ENCODE results near the gene KLHL24. TPM values are rescaled to one million over a fixed set of nuclear protein-coding genes. Genes with fewer than 3 reads are reported as not detected.
"Not testable (repeated sequence)": the region's sequence is repeated elsewhere in the genome, so short reads cannot be mapped to it uniquely, and the experiment has no call there.

Gene KLHL24
- total and polyA plus RNA-seq, 2 experiments from 2014 or later: 8.2 to 51.0 TPM

GRCh38 chr3:183640635-183641034 is 5.2 kb downstream of the KLHL24 start:
- H3K9me3 Mint-ChIP-seq; H3K27me3 Mint-ChIP-seq (ENCODE audit: insufficient read depth, low read depth, poor library complexity); H3K36me3 Mint-ChIP-seq (ENCODE audit: low read depth): not testable (repeated sequence)

GRCh38 chr3:183641882-183642281 is 6.5 kb downstream of the KLHL24 start:
- Mint-ChIP-seq H3K4me3 (no peak overlapping the region), H3K9me3 (no peaks in the 10 kb centered on the region), H3K27me3 (ENCODE audit: insufficient read depth, low read depth, poor library complexity) (no peaks in the 10 kb centered on the region), H3K36me3 (ENCODE audit: low read depth) (peaks cover 6% of the 10 kb centered on the region; the same call in 2 of the 3 replicates), H3K27ac (no peak overlapping the region), H3K4me1 (peaks cover 8% of the 10 kb centered on the region; the same call in 2 of the 3 replicates)
- Histone ChIP-seq H3K4me2 (no peak overlapping the region), H3K79me2 (replicated peaks; ENCODE audit: insufficient read depth) (peaks cover 34% of the 10 kb centered on the region), H3F3A (replicated peaks; ENCODE audit: low read depth) (no peaks in the 10 kb centered on the region), H4K20me1 (replicated peaks; ENCODE audit: insufficient read depth) (no peaks in the 10 kb centered on the region; the same call in 1 of the 2 replicates), H3K27ac (ENCODE audit: low read depth) (no peak overlapping the region), H3K4me1 (ENCODE audit: insufficient read depth) (peaks cover 3% of the 10 kb centered on the region; the same call in 1 of the 2 replicates), H3K36me3 (ENCODE audit: insufficient read depth) (no peaks in the 10 kb centered on the region), H3K4me3 (no peak overlapping the region), H2AFZ (no peak overlapping the region), H3K27me3 (ENCODE audit: insufficient read depth) (no peaks in the 10 kb centered on the region), H3K9me2 (ENCODE audit: insufficient read depth) (no peaks in the 10 kb centered on the region)
- DNase-seq (ENCODE audit: low spot score) (no peak), ATAC-seq (no peak)
- TF ChIP-seq CTCF (conservative IDR thresholded peaks at IDR 0.05; ENCODE audit: low read depth in 2 of 2) (no peak), ZNF462 (CRISPR knock-in tag; IDR thresholded peaks at IDR 0.05) (no peak), STAT1 (IDR thresholded peaks at IDR 0.05; ENCODE audit: unreplicated experiment) (no peak), CREB1 (CRISPR knock-in tag; IDR thresholded peaks at IDR 0.05; ENCODE audit: low read depth) (no peak), REST (IDR thresholded peaks at IDR 0.05; ENCODE audit: unreplicated experiment) (no peak), ZNF331 (CRISPR knock-in tag; IDR thresholded peaks at IDR 0.05; ENCODE audit: low read depth) (no peak)

More at GRCh38 chr3:183640635-183641034, 5.2 kb downstream of the KLHL24 start:
- not testable (repeated sequence) for H3K4me1 ChIP-seq (ENCODE audit: insufficient read depth); H3K4me3 ChIP-seq; H3K27ac ChIP-seq (ENCODE audit: low read depth); H3K4me3 Mint-ChIP-seq; H2AFZ ChIP-seq; H4K20me1 ChIP-seq (replicated peaks; ENCODE audit: insufficient read depth); H3K9me2 ChIP-seq (ENCODE audit: insufficient read depth); H3K27me3 ChIP-seq (ENCODE audit: insufficient read depth); ATAC-seq; DNase-seq (ENCODE audit: low spot score); H3K4me2 ChIP-seq; H3F3A ChIP-seq (replicated peaks; ENCODE audit: low read depth); H3K27ac Mint-ChIP-seq; H3K36me3 ChIP-seq (ENCODE audit: insufficient read depth); H3K4me1 Mint-ChIP-seq
- H3K79me2 ChIP-seq (replicated peaks; ENCODE audit: insufficient read depth): peaks cover 34% of the 10 kb centered on the region
